NCI-H1105 (cell line): ENCODE results near the gene ERAS.

Source experiments
- DNase-seq: peaks from one replicate; lab custom pipeline; 2025; lab: John Stamatoyannopoulos, UW

The ERAS gene

GRCh38 chrX:48826135-48826875, at the start of gene ERAS:
ERAS (plus strand) TSS chrX:48826513; CDS start chrX:48829124, 2,611 bp downstream.
- DNase-seq: no peak

- no peak for DNase-seq
Observed at GRCh38 chrX:48776818-48777439, 49.4 kb upstream of the ERAS start.

- DNase-seq: no peak
Observed at GRCh38 chrX:48779399-48779798, 46.9 kb upstream of the ERAS start.

GRCh38 chrX:48781705-48782104, 44.6 kb upstream of the ERAS start:
- no peak for DNase-seq

GRCh38 chrX:48782216-48782615, 44.1 kb upstream of the ERAS start:
- DNase-seq: no peak

GRCh38 chrX:48782795-48783194, 43.5 kb upstream of the ERAS start:
- DNase-seq: no peak

- no peak for DNase-seq
Observed at GRCh38 chrX:48784726-48785125, 41.6 kb upstream of the ERAS start.

- DNase-seq: no peak
Observed at GRCh38 chrX:48785186-48785539, 41.1 kb upstream of the ERAS start.

- DNase-seq: no peak
Observed at GRCh38 chrX:48785540-48786214, 40.6 kb upstream of the ERAS start.

GRCh38 chrX:48786341-48786800, 39.9 kb upstream of the ERAS start, which contains the start of gene GATA1:
GATA1 (plus strand) TSS chrX:48786590; CDS start chrX:48791110, 4,520 bp downstream.
- DNase-seq: no peak

- DNase-seq: no peak
Observed at GRCh38 chrX:48786825-48787504, 39.3 kb upstream of the ERAS start.

- DNase-seq: no peak
Observed at GRCh38 chrX:48787505-48788443, 38.5 kb upstream of the ERAS start.

- DNase-seq: no peak
Observed at GRCh38 chrX:48789366-48790220, 36.7 kb upstream of the ERAS start.

GRCh38 chrX:48790477-48790876, 35.8 kb upstream of the ERAS start:
- no peak for DNase-seq

- DNase-seq: no peak
Observed at GRCh38 chrX:48791063-48791820, 35.1 kb upstream of the ERAS start.

- no peak for DNase-seq
Observed at GRCh38 chrX:48792219-48792618, 34.1 kb upstream of the ERAS start.

GRCh38 chrX:48793935-48794334, 32.4 kb upstream of the ERAS start:
- DNase-seq: no peak

GRCh38 chrX:48794340-48794910, 31.9 kb upstream of the ERAS start:
- no peak for DNase-seq

GRCh38 chrX:48794911-48795515, 31.3 kb upstream of the ERAS start:
- DNase-seq: no peak
